ENCODE data around the gene TLE2. TPM values are rescaled to one million over a fixed set of nuclear protein-coding genes. Genes with fewer than 3 reads are reported as not detected.

TLE2 gene
- total RNA-seq, 1 experiment from 2014 or later: 35.6 TPM

- Histone ChIP-seq H3K4me3 (replicated peaks in 1 of 2; ENCODE audit: low read depth in 1 of 2, low read length in 2 of 2) (no peak overlapping the region), H3K79me2 (ENCODE audit: insufficient read depth, low read length) (no peaks in the 10 kb centered on the region), H4K20me1 (ENCODE audit: insufficient read depth) (no peaks in the 10 kb centered on the region), H2AFZ (ENCODE audit: low read depth, low read length, poor library complexity, severe bottlenecking) (no peak overlapping the region), H3K4me2 (ENCODE audit: low read length) (no peak overlapping the region), H3K4me1 (ENCODE audit: control insufficient read depth in 1 of 2, insufficient read depth in 2 of 2, low read length in 2 of 2) (peaks cover 0 to 18% of the 10 kb centered on the region in 2 experiments; a peak in 2 of 4 replicates), H3K27ac (ENCODE audit: low read depth, low read length) (no peak overlapping the region), H3K9ac (ENCODE audit: low read length) (no peak overlapping the region), H3K9me2 (ENCODE audit: insufficient read depth) (no peaks in the 10 kb centered on the region), H3K36me3 (ENCODE audit: control insufficient read depth in 1 of 2, insufficient read depth in 2 of 2, low read length in 2 of 2) (no peaks in the 10 kb centered on the region), H3K9me3 (ENCODE audit: control insufficient read depth in 1 of 2, insufficient read depth in 1 of 2, low read depth in 1 of 2, low read length in 2 of 2) (no peaks in the 10 kb centered on the region), H3K27me3 (ENCODE audit: insufficient read depth, low read length) (no peaks in the 10 kb centered on the region; the same call in 1 of the 2 replicates)
- BruUV-seq (replicated peaks): no TSS peak
- CTCF ChIA-PET: no interaction called here
- TF ChIP-seq CEBPB (IDR thresholded peaks at IDR 0.05; ENCODE audit: low read depth): no peak
- no peak for TF ChIP-seq FOSL1 (IDR thresholded peaks at IDR 0.05; ENCODE audit: low read depth)
- RAD21 ChIA-PET (ENCODE audit: low non-redundant PET in 1 of 2, low total read pairs in 2 of 2, uncharacterized antibody in 2 of 2, unreplicated experiment in 2 of 2): no interaction called here
- no peak for DNase-seq (ENCODE audit: low read depth, low spot score)
- no peak for ATAC-seq
- intact Hi-C loops (cut with micrococcal nuclease): no loop called here
- POLR2A ChIA-PET: no interaction called here
Measured at GRCh38 chr19:3026768-3027167, 2.3 kb downstream of the TLE2 start.

DNA sequence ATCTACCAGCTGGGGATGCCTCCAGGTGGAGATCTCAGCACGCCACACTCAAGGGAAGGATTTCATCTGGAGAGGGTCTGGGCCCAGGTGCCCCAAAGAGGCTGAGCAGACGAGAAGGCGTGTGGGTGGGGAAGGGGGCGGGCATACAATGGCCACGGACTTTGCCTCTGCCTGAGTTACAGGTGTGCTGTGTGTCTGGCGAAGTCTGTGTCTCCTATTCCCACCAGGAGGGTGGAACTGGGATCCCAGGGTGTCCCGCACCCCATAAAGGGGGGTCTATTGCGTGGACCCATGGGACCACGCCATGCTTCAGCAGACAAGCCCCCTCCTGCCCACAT, 3.6 kb downstream of the TLE2 start:
- H3K9me3 ChIP-seq (ENCODE audit: control insufficient read depth in 1 of 2, insufficient read depth in 1 of 2, low read depth in 1 of 2, low read length in 2 of 2): no peaks in the 10 kb centered on the region
- no peaks in the 10 kb centered on the region for H4K20me1 ChIP-seq (ENCODE audit: insufficient read depth)
- ChIA-PET CTCF (no interaction called here), RAD21 (ENCODE audit: low non-redundant PET in 1 of 2, low total read pairs in 2 of 2, uncharacterized antibody in 2 of 2, unreplicated experiment in 2 of 2) (interaction anchor here in 1 of 2 experiments (0.7 kb wide), 1 partner anchor 11 kb away, joined by 4 read pairs; no protein-coding TSS in a partner anchor), POLR2A (no interaction called here)
- no peak for ATAC-seq
- H3K4me1 ChIP-seq (ENCODE audit: control insufficient read depth in 1 of 2, insufficient read depth in 2 of 2, low read length in 2 of 2): peaks cover 0 to 18% of the 10 kb centered on the region in 2 experiments; a peak in 2 of 4 replicates
- no TSS peak for BruUV-seq (replicated peaks)
- no peaks in the 10 kb centered on the region for H3K27me3 ChIP-seq (ENCODE audit: insufficient read depth, low read length)
- intact Hi-C loops (cut with micrococcal nuclease): no loop called here
- DNase-seq (ENCODE audit: low read depth, low spot score): no peak
- no peak overlapping the region for H3K9ac ChIP-seq (ENCODE audit: low read length)
- no peak overlapping the region for H2AFZ ChIP-seq (ENCODE audit: low read depth, low read length, poor library complexity, severe bottlenecking)
- no peak overlapping the region for H3K4me2 ChIP-seq (ENCODE audit: low read length)
- H3K9me2 ChIP-seq (ENCODE audit: insufficient read depth): no peaks in the 10 kb centered on the region
- H3K4me3 ChIP-seq (replicated peaks in 1 of 2; ENCODE audit: low read depth in 1 of 2, low read length in 2 of 2): no peak overlapping the region
- TF ChIP-seq, protein P1, sequence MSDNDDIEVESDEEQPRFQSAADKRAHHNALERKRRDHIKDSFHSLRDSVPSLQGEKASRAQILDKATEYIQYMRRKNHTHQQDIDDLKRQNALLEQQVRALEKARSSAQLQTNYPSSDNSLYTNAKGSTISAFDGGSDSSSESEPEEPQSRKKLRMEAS (IDR thresholded peaks at IDR 0.05): no peak
- no peak for TF ChIP-seq YY1 (IDR thresholded peaks at IDR 0.05; ENCODE audit: extremely low read depth, insufficient replicate concordance, low read depth, low read length)
- no peak for TF ChIP-seq POLR2A (IDR thresholded peaks at IDR 0.05; ENCODE audit: borderline replicate concordance, extremely low read depth, insufficient read depth, insufficient read length)
- TF ChIP-seq POLR2AphosphoS5 (IDR thresholded peaks at IDR 0.05; ENCODE audit: low read depth, low read length): no peak
- no peak for TF ChIP-seq REST (IDR thresholded peaks at IDR 0.05; ENCODE audit: low read depth)
- TF ChIP-seq CTCF (IDR thresholded peaks at IDR 0.05 in 2 of 3, conservative IDR thresholded peaks at IDR 0.05 in 1 of 3; ENCODE audit: borderline replicate concordance in 1 of 3, insufficient read depth in 1 of 3, low read depth in 2 of 3, low read length in 2 of 3): no peak
- no peak for TF ChIP-seq RAD21 (IDR thresholded peaks at IDR 0.05; ENCODE audit: low read depth)
- TF ChIP-seq EGR1 (IDR thresholded peaks at IDR 0.05; ENCODE audit: low read depth): no peak
- no peak for TF ChIP-seq JUND (IDR thresholded peaks at IDR 0.05)
- TF ChIP-seq SIN3A (IDR thresholded peaks at IDR 0.05; ENCODE audit: low read depth): no peak
- TF ChIP-seq, protein P2, sequence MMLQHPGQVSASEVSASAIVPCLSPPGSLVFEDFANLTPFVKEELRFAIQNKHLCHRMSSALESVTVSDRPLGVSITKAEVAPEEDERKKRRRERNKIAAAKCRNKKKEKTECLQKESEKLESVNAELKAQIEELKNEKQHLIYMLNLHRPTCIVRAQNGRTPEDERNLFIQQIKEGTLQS (IDR thresholded peaks at IDR 0.05): no peak
- no peak for TF ChIP-seq TCF7L2 (IDR thresholded peaks at IDR 0.05; ENCODE audit: borderline replicate concordance, extremely low read depth, insufficient read depth, insufficient read length)
- no peak for TF ChIP-seq CBX3 (IDR thresholded peaks at IDR 0.05; ENCODE audit: low read depth)
- TF ChIP-seq ELF1 (IDR thresholded peaks at IDR 0.05; ENCODE audit: borderline replicate concordance, low read depth): no peak
- no peak for TF ChIP-seq FOSL1 (IDR thresholded peaks at IDR 0.05; ENCODE audit: low read depth)
- no peak for TF ChIP-seq EZH2 (IDR thresholded peaks at IDR 0.05)
- H3K36me3 ChIP-seq (ENCODE audit: control insufficient read depth in 1 of 2, insufficient read depth in 2 of 2, low read length in 2 of 2): no peaks in the 10 kb centered on the region
- H3K79me2 ChIP-seq (ENCODE audit: insufficient read depth, low read length): no peaks in the 10 kb centered on the region
- no peak overlapping the region for H3K27ac ChIP-seq (ENCODE audit: low read depth, low read length)

Data from HCT116 (cell line).